GM10266 (cell line): ENCODE data around the gene CNOT10.
"Not testable (repeated sequence)": the region's sequence is repeated elsewhere in the genome, so short reads cannot be mapped to it uniquely, and the experiment has no call there.

Experiments used
- DNase-seq: peaks from one replicate; pipeline ENCODE4 v3.0.0; 2012; ENCODE audit errors: extremely low spot score
- TF ChIP-seq, protein P1 (sequence below): IDR thresholded peaks from 2 replicates; pipeline ENCODE4 v1.5.1; 2012; ENCODE audit warnings: mild to moderate bottlenecking, low read depth; ENCODE audit not compliant: control insufficient read depth, insufficient read depth; ENCODE audit errors: missing control alignments

The CNOT10 gene

DNA sequence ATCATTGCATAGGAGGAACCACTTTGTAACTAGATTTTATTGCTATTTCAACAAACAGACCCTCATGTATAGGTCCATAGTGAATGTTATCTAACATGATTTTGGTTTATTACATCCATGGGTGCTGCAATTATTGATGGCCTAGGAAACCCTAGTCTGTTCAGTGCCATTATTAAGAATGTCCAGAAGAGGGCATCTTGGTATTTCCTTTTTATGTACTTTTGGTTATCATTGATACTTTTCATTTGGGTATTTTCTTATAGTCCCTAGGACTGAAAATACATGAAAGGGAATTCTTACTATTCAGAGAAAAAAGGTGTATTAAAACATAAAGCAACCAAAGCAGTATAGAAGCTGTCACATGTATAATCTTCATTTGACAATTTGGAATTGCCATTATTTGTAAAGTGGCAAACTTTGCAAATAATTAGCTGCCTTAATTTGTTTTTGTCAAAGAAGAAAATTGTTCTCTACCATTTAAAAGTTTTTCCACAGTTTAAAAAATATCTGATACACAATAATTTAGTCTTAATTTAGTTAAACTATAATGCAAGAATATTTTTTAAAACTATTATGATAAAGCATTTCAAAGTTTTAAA lies 48.7 kb downstream of the CNOT10 start:
- TF ChIP-seq, protein P1, sequence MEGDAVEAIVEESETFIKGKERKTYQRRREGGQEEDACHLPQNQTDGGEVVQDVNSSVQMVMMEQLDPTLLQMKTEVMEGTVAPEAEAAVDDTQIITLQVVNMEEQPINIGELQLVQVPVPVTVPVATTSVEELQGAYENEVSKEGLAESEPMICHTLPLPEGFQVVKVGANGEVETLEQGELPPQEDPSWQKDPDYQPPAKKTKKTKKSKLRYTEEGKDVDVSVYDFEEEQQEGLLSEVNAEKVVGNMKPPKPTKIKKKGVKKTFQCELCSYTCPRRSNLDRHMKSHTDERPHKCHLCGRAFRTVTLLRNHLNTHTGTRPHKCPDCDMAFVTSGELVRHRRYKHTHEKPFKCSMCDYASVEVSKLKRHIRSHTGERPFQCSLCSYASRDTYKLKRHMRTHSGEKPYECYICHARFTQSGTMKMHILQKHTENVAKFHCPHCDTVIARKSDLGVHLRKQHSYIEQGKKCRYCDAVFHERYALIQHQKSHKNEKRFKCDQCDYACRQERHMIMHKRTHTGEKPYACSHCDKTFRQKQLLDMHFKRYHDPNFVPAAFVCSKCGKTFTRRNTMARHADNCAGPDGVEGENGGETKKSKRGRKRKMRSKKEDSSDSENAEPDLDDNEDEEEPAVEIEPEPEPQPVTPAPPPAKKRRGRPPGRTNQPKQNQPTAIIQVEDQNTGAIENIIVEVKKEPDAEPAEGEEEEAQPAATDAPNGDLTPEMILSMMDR, result peak; percentile 47
- DNase-seq, result peak; percentile 26

DNA sequence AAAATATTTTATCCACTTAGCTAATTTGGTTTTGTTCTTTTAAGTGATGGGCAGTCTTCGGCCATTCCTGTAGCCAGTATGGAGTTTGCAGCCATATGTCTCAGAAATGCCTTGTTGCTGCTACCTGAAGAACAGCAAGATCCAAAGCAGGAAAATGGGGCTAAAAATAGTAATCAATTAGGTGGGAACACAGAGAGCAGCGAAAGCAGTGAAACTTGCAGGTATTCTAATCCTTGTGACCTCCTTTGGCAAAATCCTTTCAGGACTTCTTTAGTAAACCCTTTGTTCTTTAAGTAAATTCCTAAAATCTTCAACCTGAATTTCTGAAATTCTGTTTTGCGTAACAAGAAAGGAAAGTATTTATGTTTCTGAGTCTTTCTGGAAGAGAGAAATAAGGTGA lies 49.8 kb downstream of the CNOT10 start:
- TF ChIP-seq, protein P1, result no peak
- no peak for DNase-seq

DNA sequence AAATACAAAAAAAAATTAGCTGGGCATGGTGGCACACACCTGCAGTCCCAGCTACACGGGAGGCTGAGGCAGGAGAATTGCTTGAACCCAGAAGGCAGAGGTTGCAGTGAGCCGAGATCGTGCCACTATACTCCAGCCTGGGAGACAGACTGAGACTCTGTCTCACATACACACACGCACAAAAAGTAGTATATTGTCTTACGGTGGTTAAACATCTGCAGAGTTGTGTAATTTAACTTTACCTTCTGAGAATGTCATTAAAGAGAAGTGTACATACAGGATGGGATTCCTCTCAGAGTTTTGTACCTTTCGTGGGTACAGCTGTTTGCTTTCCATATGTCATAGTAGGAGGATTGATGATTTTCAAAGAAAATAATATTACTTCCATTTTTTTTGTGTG lies 58.5 kb downstream of the CNOT10 start:
- not testable (repeated sequence) for DNase-seq

DNA sequence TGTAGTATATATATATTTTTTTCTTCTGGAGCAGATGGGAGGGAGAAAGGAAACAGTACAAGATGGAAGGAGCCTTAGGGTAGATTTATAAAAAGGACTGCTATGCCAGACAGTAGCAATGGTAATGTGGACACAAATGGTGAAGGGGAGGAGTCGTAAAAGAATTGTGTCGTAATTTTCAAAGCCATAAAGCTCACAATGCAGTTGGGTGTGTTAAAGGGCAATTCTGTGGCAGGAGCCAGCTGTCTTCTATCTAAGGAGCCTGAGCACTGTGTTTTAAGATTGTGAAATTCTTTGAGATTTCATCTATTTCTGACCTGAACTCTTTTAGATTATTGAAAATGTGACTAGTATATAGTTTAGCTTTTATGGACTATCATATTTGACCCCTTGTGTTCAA lies 58.9 kb downstream of the CNOT10 start:
- DNase-seq, result no peak
- TF ChIP-seq, protein P1, result no peak

DNA sequence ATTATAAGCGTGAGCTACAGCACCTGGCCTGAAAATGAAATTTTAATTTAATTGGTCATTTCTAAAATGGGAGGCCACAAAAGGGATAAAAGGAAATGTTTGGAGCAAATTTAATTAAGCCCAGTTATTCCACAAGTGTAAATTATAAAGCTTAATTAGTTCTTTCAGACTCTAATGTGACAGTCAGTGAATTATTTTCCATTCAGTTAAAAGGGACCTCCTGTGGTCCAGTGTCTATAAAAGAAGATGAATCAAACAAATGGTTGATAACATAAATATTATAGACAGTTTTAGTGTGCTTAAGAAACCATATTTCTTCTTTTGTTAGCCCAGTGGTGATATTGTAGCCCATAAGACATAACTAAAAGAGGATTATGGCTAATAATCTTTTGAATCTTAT lies 66.4 kb downstream of the CNOT10 start:
- TF ChIP-seq, protein P1, result no peak
- no peak for DNase-seq

DNA sequence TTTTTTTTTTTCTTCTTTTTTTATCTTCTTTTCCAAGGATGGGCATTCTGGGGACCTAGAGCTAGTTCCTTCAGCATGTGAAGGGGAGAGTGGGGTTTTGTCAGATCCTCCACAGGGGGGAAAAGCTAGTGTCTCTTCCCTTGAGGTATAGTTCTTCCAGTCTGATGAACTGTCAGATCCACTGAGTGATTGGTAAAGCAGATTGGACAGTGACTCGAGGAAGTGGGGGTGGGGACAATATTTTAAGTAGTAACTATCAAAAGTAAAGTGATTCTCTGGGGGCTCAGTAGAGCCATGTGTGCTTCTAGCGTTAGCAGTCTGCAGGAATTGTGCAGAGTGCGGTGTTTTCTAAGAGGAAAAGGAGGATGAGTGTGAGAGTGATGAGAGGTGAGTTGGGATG lies 70.8 kb downstream of the CNOT10 start:
- TF ChIP-seq, protein P1, result no peak

DNA sequence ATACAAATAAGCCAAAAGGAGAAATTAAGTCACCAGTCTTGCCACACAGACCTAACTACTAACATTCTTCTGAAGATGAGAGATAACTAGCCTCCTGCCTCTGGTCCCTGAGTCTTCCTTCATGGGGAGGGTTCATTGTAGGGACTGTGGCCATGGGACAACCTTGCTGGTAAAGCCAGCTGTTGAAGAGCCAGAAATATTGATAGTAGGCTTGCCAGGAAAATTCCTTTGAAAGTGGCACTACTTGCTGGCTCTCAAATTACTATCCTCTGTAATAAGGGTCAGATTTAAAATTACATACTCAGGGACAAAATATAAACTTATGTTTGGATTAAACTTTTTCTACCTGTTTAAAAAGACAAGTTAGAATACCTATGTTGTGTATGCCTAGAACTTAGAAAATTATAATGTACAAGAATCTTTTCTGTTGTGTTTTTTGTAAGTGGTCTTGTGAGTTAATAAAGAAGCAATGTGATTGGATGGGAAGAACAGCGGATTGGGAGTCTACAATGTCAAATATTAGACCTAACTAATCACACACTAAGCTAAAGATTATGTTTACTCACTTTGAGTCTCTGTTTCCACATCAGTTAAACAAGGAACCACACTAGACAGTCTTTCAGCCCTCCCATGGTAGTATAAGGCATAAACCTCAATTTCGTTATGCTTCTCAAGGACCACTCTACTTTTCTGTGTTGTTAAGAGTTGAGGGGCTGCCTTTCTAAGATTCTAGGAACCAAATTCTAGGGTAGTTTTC lies 72.8 kb downstream of the CNOT10 start:
- no peak for DNase-seq
- TF ChIP-seq, protein P1, result no peak

More for the DNA sequence above, 70.8 kb downstream of the CNOT10 start:
- DNase-seq, result no peak
